Activated CD4-positive, CD25-positive, alpha-beta regulatory T cell treated with anti-CD3 and anti-CD28 coated beads, Interleukin-2, amount 50 U/mL, for 72 hours (primary cell): ENCODE results near the gene HBD.

ENCODE experiments used
- DNase-seq: peaks from one replicate; pipeline ENCODE4 v3.0.0; 2021

Gene HBD

GRCh38 chr11:5230266-5230665 is 4.0 kb downstream of the HBD start:
- no peak for DNase-seq

DNA sequence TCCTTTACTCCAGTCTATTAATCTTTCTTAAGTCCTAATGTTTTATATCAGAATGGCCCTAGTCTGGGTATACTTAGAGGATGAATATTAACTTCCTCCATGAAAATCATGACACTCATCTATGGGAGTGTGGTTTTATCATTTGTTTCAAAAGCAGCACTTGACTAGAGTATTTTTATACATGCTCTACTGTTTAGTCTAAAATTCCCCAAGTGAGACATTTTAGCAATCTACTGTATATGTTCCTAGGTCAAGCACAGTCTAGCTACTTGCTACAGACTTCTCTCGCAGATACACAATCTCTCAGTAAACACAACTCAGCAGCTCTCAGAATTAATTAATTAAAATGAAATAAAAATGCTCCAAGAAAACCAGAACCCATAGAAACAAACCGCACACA is 4.5 kb downstream of the HBD start:
- DNase-seq, result no peak

DNA sequence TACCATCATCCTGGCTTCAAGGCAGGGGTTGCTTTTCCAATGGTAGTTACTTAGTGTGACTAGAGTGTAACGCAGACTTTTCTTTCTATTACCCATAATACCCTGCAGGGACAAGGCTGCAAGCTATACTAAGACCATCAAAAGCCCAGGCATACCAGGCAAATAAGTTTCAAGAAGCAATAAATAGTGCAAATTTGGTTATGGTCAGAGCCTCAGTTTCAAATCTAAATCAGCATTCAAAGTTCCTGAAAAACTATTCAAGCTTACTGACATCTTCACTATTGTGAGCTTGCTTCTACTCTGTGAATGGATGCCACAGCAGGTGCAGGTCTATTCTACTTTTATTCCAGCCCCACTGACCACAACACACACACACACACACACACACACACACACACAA is 4.9 kb downstream of the HBD start:
- no peak for DNase-seq

DNA sequence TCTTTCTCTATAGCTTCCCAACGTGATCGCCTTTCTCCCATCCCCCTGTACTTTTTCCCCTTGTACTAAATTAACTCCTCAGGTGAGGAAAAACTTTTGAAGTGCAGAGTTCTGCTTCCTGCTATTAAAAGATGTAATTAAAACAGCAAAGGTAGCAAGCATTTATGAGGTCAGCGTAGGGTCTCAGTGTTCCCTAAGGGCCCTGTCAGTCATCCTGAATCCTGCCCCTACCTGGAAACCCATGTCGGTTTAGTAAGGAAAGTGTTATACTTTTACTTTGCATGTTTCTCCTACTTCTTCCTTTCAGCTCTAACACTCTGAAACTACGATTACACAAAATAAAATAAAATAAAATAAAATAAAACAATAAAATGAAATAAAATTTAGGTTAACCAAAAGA is 6.2 kb downstream of the HBD start:
- no peak for DNase-seq

DNA sequence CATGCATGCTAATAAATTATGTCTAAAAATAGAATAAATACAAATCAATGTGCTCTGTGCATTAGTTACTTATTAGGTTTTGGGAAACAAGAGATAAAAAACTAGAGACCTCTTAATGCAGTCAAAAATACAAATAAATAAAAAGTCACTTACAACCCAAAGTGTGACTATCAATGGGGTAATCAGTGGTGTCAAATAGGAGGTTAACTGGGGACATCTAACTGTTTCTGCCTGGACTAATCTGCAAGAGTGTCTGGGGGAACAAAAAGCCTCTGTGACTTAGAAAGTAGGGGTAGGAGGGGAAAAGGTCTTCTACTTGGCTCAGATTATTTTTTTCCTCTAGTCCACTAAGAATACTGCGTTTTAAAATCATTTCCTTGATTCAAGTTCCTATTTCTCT is 6.6 kb downstream of the HBD start:
- no peak for DNase-seq

DNA sequence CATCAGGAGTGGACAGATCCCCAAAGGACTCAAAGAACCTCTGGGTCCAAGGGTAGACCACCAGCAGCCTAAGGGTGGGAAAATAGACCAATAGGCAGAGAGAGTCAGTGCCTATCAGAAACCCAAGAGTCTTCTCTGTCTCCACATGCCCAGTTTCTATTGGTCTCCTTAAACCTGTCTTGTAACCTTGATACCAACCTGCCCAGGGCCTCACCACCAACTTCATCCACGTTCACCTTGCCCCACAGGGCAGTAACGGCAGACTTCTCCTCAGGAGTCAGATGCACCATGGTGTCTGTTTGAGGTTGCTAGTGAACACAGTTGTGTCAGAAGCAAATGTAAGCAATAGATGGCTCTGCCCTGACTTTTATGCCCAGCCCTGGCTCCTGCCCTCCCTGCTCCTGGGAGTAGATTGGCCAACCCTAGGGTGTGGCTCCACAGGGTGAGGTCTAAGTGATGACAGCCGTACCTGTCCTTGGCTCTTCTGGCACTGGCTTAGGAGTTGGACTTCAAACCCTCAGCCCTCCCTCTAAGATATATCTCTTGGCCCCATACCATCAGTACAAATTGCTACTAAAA is 7.5 kb downstream of the HBD start, which contains the start of gene HBB:
HBB (minus strand) TSS at position 340 of the 579 bp plus-strand sequence; CDS start at position 290, 50 bp downstream.
- DNase-seq, result no peak

- DNase-seq, result no peak
These were observed 8.8 kb downstream of the HBD start for GRCh38 chr11:5225480-5225871.

DNA sequence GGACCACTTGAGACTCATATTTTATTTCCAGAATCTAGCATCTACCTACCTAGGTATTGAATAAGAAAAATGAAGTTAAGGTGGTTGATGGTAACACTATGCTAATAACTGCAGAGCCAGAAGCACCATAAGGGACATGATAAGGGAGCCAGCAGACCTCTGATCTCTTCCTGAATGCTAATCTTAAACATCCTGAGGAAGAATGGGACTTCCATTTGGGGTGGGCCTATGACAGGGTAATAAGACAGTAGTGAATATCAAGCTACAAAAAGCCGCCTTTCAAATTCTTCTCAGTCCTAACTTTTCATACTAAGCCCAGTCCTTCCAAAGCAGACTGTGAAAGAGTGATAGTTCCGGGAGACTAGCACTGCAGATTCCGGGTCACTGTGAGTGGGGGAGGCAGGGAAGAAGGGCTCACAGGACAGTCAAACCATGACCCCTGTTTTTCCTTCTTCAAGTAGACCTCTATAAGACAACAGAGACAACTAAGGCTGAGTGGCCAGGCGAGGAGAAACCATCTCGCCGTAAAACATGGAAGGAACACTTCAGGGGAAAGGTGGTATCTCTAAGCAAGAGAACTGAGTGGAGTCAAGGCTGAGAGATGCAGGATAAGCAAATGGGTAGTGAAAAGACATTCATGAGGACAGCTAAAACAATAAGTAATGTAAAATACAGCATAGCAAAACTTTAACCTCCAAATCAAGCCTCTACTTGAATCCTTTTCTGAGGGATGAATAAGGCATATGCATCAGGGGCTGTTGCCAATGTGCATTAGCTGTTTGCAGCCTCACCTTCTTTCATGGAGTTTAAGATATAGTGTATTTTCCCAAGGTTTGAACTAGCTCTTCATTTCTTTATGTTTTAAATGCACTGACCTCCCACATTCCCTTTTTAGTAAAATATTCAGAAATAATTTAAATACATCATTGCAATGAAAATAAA is 9.5 kb downstream of the HBD start:
- DNase-seq, result no peak

DNA sequence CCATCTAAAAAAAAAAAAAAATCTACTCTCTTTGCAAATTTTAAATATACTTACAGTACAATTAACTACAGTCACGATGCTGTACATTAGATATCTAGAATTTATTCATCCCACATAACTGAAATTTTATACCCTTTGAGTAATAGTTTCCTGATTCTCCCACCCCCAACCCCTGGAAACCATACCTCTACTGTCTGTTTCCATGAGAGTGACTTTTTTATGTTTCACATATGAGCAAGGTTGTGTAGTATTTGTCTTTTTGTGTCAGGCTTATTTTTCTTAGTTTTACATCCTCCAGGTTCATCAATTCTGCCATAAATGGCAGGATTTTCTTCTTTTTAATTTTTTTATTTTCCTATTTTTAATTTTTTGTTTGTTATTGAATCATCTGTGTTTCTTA is 10.6 kb downstream of the HBD start:
- DNase-seq, result no peak

DNA sequence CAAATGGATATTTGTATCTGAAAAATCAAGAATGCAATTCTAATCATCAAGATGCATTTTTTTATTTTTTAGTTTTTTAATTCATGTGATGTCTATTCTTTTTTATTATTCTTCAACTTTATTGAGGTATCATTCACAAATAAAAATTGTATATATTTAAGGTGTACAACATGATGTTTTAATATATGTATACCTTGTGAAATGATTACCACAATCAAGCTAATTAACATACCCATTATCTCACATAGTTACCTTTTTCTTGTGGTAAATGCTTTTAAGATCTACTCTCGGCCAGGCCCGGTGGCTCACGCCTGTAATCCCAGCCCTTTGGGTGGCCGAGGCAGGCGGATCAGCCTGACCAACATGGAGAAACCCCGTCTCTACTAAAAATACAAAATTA is 11.1 kb downstream of the HBD start:
- DNase-seq, result no peak

DNA sequence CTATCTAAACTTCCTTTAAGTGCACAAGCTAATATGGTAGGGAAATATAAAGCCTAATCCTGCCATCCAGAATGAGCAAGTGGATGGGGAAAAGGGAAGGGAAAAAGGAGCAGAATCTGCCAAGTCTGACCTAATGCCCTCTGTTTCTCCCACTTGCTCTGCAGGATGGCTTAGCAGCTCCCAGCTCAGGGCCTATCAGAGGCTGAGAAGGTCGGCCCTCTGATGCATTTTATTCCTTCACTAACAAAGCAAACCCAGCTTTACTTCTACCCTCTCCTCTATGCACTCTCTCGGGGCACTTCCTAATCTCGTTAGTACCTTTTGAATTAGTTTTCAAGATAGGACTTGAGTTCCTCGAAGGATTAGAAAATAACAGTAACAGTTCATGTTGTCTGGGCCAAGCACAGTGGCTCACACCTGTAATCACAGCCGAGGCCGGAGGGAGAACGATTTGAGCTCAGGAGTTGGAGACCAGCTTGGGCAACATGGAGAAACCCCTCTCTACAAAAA is 23.9 kb downstream of the HBD start:
- no peak for DNase-seq

DNA sequence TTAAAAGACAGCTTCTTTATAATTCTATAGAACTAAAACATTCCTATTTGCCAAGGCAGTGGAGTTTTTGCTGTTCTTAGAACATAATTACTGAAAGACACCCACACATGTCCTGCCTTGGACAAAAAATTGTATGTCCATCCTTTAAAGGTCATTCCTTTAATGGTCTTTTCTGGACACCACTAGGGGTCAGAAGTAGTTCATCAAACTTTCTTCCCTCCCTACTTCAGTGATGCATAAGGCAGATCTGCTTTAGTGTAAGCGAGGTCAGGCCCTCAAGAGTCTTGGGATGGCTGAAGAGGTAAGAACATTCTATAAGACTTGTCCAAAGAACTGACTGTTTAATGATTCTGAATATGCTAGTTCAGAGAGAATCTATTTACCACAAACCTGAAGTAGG is 29.5 kb downstream of the HBD start:
- DNase-seq, result no peak

- no peak for DNase-seq
These were observed 30.9 kb downstream of the HBD start for GRCh38 chr11:5203366-5203765.

DNA sequence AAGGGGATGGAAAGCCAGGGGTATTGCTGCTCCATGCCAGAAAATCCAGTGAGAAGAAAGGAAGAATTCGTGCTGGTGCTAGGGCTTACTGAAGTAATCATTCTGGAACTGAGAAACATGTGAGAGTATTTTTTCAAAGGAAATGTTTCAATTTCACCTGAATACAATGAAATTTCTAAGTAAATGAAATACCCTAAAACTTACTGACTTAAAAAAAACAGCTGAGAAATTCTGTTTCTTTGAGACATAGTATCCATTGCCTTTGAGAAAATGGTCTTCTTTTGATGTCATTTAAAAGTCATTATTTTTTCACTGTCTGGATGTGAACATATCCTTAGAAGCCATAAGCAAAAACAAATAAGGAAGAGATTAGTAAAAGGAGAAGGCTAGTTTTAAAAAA is 33.7 kb downstream of the HBD start, which contains the start of gene OR51V1:
OR51V1 (minus strand) TSS at position 101 of the 400 bp plus-strand sequence; CDS start at position 101, 0 bp downstream.
- DNase-seq, result no peak

DNA sequence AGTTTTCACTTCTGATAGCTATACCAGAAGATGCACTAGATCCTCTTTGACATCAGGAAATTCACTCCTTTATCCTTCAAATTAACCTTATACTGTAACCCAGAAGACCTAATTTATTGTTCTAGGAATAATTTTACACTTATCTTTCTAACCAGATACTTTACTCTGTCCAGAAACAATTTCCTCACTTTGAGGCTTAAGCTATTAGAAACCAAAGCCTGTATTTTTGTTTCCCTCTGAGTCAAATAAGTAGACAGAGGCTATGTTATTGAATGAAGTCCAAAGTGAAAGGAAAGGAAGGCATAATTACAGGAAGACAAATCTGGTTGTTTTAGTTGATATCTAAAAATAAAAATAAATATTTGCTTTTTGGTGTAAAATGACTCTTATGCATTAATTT is 36.0 kb downstream of the HBD start:
- no peak for DNase-seq

DNA sequence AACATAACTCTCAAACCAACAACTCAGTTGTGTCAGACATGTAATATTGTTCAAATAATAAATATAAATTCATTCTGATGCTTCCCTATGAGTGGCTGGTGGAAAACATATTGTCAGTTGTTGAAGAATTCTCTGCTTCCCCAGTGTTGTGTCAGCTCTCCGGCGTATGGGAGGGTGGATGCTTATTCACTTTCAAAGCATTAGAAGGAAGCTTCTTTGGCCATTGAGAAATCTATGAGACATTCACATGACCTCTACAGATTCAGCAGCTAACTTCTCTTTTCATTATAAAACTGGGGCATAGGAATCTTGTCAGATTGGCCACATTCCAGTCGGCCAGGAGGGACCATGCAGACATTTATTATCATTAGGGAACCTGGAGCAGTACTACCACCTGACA is 36.7 kb downstream of the HBD start:
- DNase-seq, result no peak

DNA sequence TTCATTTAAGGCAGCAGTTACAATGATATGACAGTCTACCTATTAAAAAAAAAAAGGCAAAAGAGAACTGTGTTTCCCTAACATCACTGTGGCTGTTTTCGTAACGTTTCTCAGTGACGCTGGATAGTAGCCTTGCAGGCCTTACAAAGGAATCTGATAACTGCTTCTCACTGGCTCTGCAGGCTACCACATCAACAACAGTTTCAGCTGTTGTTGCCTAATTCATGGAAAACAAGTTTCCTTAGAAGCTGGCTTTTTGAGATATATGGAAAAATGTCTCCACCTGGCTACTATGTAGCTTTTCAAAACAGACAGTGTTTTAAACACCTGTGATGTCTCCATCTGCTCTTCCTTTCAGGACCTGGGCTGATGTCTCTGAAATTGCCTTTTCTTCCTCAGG is 37.6 kb downstream of the HBD start:
- DNase-seq, result no peak

DNA sequence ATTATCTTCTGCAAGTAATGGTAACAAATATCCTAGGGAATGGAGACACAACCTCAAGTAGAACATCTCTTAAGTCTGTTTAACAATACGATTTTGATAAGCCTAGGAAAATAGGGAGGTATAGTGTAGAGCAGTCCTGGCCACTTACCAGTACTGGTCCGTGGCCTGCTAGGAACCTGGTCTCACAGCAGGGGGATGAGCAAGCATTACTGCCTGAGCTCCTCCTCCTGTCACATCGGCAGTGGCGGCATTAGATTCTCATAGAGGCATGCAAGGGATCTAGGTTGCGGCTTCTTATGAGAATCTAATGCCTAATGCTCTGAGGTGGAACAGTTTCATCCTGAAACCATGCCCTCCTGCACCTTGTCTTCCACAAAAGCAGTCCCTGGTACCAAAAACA is 38.2 kb downstream of the HBD start:
- no peak for DNase-seq

DNA sequence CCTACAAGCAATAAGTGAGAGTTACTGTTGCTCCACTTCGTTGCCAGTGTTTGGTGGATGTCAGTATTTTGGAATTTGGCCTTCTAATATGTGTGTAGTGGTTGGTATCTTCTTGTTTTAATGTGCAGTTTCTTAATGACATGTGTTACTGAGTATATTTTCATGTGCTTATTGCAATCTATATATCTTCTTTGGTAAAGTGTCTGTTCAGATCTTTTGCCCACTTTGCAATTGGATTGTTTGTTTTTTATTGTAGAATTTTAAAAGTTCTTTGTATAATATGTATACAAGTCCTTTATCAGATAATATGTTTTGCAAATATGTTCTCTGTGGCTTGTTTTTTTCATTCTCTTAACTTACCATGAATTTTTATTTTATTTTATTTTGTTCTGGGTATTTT is 41.5 kb downstream of the HBD start:
- no peak for DNase-seq

DNA sequence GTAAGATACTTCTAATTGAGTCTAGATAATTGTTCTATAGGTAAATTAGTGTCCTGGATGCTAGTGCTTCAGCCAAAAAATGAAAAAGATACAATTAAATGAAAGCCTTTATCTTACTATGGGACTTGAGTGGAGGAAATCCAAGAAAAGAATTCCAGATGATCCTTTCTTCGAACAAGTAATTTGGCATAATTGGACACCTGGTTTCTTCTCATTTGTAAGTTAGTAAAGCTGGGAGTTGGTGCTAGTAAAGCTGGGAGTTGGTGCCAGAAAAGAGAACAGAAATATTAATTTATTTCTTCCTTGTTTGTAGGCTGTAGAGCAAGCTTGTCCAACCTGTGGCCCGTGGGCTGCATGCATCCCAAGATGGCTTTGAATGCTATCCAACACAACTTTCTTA is 46.1 kb downstream of the HBD start:
- no peak for DNase-seq
